ENCODE measurements around the gene NRSN2. TPM values are rescaled to one million over a fixed set of nuclear protein-coding genes. Genes with fewer than 3 reads are reported as not detected.
"Not testable (repeated sequence)": the region's sequence is repeated elsewhere in the genome, so short reads cannot be mapped to it uniquely, and the experiment has no call there.

Gene NRSN2
- total RNA-seq, 1 donor from 2014 or later: 5.9 TPM

DNA sequence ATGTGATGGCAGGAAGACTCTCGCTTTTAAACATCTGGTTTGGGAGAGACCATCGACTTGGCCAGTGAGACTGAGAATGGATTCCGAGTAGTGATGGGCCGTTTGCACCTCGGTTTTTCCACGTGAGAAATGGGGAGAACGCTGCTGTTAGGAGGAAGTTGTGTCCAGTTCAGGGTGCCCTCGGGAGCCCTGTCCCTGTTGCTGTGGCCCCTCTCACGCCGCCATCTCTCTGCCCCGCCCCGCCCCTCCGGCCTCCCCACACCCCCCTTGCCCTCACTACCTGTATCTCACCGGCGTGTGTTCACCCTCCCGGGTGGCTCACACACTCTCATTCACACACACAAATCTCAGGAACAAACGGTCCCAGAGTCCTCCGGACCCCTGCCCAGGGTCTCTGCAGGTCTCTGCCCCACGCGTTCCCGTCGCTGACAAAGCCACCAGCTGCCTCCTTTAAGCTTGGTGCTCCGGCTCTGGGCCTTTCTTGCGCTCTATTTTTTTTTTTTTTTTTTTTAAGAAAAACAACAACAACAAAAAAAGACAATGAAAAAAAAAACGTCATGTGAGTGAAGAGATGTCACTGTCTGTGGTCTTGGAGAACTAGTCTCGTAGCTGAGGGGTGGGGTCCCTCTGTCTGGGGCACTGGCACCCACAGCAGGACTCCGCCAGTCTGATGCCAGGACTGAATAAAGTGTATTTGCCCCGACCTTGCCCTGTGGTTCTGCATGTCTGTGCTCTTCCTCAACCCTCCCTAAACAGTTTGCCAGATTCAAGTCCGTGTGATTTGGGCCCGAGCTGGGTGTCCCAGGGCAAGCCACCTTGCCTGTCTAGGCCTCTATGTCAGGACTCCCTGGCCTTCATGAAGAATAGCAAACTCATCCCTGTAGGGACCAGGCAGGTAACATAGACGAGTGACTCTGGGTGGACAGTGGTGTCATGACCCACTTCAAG lies 18.6 kb upstream of the NRSN2 start:
- Mint-ChIP-seq H3K4me3 (ENCODE audit: low read depth) (peak overlapping the region; percentile 79), H3K9me3 (no peaks in the 10 kb centered on the region), H3K27me3 (ENCODE audit: low read depth) (no peaks in the 10 kb centered on the region), H3K4me1 (ENCODE audit: low read depth) (peaks cover 23% of the 10 kb centered on the region), H3K27ac (peak overlapping the region; percentile 81), H3K36me3 (ENCODE audit: low read depth) (peaks cover 5% of the 10 kb centered on the region)
- no peak for DNase-seq (ENCODE audit: low spot score)
- intact Hi-C loops (cut with micrococcal nuclease): no loop called here

DNA sequence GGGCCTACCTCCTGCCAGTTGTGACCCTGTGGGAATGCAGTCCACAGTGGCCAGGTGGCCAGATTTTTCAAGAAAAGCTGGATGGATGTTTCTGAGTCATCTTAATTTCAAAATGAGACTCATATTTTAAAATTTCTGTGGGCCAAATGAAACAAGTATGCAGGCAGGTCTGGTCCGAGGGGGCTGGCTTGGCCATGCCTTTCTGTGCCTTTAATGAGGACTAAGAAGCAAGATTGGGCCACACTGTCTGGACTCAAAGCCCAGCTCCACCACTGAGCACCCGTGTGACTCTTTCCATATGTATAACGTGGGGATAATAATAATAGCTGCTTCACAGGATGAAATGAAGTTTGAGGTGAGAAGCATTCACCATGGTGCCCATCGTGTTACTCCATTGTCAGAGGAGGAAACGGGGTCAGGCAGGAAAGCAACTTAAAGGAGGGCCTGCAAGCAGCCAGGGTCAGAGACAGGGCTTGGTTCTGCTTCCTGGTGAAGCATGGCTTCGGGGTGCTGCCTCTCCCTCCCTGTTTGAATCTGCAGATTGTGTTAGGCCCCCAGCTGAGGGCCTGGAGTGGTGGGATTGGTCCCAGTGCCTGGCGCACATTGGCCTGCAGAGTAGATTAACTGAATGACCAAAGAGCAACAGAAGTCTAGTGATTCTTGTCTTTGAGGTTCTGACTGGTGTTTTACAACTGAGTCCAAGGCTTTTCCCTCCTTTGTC lies 17.8 kb upstream of the NRSN2 start:
- intact Hi-C loops (cut with micrococcal nuclease): no loop called here
- Mint-ChIP-seq H3K9me3 (no peaks in the 10 kb centered on the region), H3K27ac (peak overlapping the region; percentile 81), H3K4me1 (ENCODE audit: low read depth) (peaks cover 19% of the 10 kb centered on the region), H3K4me3 (ENCODE audit: low read depth) (peak overlapping the region; percentile 79), H3K36me3 (ENCODE audit: low read depth) (peaks cover 5% of the 10 kb centered on the region), H3K27me3 (ENCODE audit: low read depth) (no peaks in the 10 kb centered on the region)
- no peak for DNase-seq (ENCODE audit: low spot score)

DNA sequence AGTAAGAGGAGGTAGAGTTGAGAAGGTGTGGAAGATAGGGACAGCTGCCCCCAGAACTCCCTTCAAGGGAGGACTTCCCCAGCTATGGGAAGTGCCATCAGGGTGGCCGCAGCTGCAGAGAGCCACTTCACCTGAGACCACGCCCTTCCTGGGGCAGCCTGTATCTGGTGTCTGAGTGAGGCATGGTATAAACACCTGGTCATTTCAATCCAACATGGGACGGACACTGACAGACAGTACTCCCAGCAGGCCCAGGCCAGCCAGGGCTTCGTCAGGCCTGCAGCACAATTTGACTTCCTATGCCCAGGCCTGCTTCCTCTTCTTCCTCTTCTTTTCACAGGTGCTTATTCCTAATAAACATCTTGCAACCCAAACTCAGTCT lies 17.1 kb upstream of the NRSN2 start:
- H3K9me3 Mint-ChIP-seq: no peaks in the 10 kb centered on the region

DNA sequence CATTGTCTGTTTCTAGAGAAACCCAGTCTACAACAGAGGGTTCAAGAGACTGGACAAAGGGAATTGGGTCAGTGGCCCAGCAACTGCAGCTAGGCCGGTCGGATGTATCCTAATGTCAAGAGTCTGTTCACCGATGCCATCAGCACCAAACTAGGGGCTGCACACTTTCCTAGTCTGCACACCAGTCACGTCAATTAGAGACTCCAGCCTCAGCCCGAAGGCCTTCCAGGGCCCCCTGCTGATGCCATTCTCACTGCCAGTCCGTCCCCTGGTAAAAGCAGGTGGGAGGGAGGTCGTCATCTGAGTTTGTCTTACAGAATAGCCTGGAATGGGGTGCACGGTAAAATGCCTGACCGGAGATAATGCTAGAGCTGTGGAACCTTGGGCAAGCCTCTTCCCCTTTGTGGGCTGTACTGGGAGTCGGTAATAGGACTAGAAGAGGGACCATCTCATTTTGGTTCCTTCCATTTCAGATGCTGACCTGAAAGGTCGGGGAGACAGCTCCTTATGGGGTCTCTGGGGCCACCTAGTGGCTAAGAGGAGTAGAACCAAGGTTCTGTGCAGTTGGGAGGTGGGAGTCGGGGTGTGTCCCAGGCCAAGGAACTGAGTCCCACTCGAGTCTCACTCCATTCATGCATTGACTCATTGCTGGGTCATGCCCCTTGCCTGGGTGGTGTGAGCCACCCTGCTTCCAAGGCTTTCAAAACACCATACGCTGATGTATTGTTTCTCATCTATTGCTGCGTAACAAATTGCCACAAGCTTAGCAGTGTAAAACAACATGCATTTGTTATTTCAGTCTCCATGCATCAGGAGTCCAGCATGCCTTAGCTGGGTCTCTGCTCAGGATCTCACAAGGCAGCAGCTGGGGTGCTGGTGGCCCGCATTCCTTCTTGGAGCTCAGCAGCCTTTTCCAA lies 16.4 kb upstream of the NRSN2 start:
- intact Hi-C loops (cut with micrococcal nuclease): loop anchor here (2.0 kb wide), 2 partner anchors 64 to 122 kb away; no protein-coding TSS in a partner anchor
- peaks cover 19% of the 10 kb centered on the region for H3K4me1 Mint-ChIP-seq (ENCODE audit: low read depth)
- peaks cover 5% of the 10 kb centered on the region for H3K36me3 Mint-ChIP-seq (ENCODE audit: low read depth)
- H3K27ac Mint-ChIP-seq: no peak overlapping the region
- no peaks in the 10 kb centered on the region for H3K9me3 Mint-ChIP-seq
- DNase-seq (ENCODE audit: low spot score): peak; percentile 51
- H3K4me3 Mint-ChIP-seq (ENCODE audit: low read depth): no peak overlapping the region
- H3K27me3 Mint-ChIP-seq (ENCODE audit: low read depth): no peaks in the 10 kb centered on the region

More for the DNA sequence above, 17.1 kb upstream of the NRSN2 start:
- H3K27me3 Mint-ChIP-seq (ENCODE audit: low read depth): no peaks in the 10 kb centered on the region
- no peak overlapping the region for H3K27ac Mint-ChIP-seq
- DNase-seq (ENCODE audit: low spot score): no peak
- peaks cover 19% of the 10 kb centered on the region for H3K4me1 Mint-ChIP-seq (ENCODE audit: low read depth)
- peaks cover 5% of the 10 kb centered on the region for H3K36me3 Mint-ChIP-seq (ENCODE audit: low read depth)
- intact Hi-C loops (cut with micrococcal nuclease): loop anchor here (2.0 kb wide), 2 partner anchors 63 to 121 kb away; no protein-coding TSS in a partner anchor
- no peak overlapping the region for H3K4me3 Mint-ChIP-seq (ENCODE audit: low read depth)

DNA sequence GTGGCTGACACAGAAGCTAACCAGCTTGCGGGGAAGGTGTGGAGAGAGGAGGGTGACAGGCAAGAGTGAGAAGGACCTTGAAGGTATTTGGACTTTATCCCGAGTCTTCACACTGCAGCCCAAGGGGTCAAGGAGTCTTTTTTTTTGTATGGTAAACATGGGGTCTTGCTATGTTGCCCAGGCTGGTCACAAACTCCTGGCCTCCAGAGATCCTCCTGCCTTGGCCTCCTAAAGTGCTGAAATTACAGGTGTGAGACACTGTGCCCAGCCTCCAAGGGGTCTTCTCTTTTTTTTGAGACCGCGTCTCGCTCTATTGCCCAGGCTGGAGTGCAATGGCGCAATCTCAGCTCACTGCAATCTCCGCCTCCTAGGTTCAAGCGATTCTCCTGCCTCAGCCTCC lies 12.3 kb upstream of the NRSN2 start:
- Mint-ChIP-seq H3K4me1 (ENCODE audit: low read depth) (peaks cover 8% of the 10 kb centered on the region), H3K9me3 (no peaks in the 10 kb centered on the region), H3K27me3 (ENCODE audit: low read depth) (no peaks in the 10 kb centered on the region), H3K4me3 (ENCODE audit: low read depth) (no peak overlapping the region), H3K27ac (no peak overlapping the region), H3K36me3 (ENCODE audit: low read depth) (no peaks in the 10 kb centered on the region)
- intact Hi-C loops (cut with micrococcal nuclease): no loop called here
- no peak for DNase-seq (ENCODE audit: low spot score)

DNA sequence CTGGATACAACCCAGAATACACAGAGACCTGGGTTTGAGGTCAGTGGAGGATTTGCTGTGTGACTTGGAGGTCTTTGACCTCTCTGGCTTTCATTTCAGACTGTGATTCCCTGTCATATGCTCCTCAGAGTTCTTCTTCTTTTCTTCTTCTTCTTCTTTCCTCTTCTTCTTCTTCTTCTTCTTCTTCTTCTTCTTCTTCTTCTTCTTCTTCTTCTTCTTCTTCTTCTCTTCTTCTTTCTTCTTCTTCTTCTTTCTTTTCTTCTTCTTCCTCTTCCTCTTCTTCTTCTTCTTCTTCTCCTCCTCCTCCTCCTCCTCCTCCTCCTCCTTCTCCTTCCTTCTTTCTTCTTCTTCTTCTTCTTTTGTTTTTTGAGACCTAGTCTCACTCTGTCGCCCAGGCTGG lies 10.9 kb upstream of the NRSN2 start:
- DNase-seq (ENCODE audit: low spot score); H3K4me3 Mint-ChIP-seq (ENCODE audit: low read depth); H3K27ac Mint-ChIP-seq; H3K27me3 Mint-ChIP-seq (ENCODE audit: low read depth); H3K36me3 Mint-ChIP-seq (ENCODE audit: low read depth); H3K9me3 Mint-ChIP-seq; intact Hi-C loops (cut with micrococcal nuclease); H3K4me1 Mint-ChIP-seq (ENCODE audit: low read depth): not testable (repeated sequence)

DNA sequence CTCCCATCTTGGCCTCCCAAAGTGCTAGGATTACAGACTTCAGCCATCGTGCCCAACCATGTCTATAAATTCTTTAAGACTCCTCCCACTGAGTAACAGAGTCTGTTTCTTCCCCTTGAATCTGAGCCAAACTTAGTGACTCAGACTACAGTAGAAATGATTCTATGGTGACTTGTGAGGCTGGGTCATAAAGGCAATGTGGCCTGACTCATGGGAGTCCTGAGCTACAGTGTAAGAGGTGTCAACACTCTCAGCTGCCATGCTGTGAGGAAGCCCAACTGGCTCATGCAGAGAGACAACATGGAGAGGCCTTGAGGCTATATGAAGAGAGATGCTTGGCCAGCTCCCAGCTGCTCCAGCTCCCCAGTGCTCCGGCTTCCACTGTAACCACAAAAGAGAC lies 5.2 kb upstream of the NRSN2 start:
- peaks cover 10% of the 10 kb centered on the region for H3K27me3 Mint-ChIP-seq (ENCODE audit: low read depth)
- peaks cover 10% of the 10 kb centered on the region for H3K36me3 Mint-ChIP-seq (ENCODE audit: low read depth)
- intact Hi-C loops (cut with micrococcal nuclease): no loop called here
- H3K27ac Mint-ChIP-seq: no peak overlapping the region
- H3K9me3 Mint-ChIP-seq: peaks cover 6% of the 10 kb centered on the region
- no peak for DNase-seq (ENCODE audit: low spot score)
- peaks cover 6% of the 10 kb centered on the region for H3K4me1 Mint-ChIP-seq (ENCODE audit: low read depth)
- no peak overlapping the region for H3K4me3 Mint-ChIP-seq (ENCODE audit: low read depth)

DNA sequence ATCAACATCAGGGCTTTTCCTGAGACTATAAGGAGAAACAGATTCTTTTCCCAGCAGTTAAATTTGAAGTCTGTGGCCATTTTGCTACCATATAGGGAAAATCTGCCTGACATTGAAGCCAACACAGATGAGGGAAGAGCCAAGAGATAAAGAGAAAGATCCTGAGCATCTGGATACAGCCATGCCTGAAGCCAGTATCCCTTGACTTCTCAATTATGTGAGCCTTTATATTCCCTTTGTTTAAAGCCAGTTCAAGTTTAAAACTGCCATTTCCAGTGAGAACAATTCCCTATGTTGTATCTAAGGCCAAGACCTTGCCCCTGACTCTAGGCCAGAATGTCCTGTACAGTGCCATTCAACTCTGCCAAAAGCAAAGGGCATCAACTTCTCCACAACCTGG lies 3.8 kb upstream of the NRSN2 start:
- H3K9me3 Mint-ChIP-seq: peaks cover 6% of the 10 kb centered on the region
- H3K4me1 Mint-ChIP-seq (ENCODE audit: low read depth): peaks cover 6% of the 10 kb centered on the region
- peaks cover 10% of the 10 kb centered on the region for H3K27me3 Mint-ChIP-seq (ENCODE audit: low read depth)
- no peak for DNase-seq (ENCODE audit: low spot score)
- H3K36me3 Mint-ChIP-seq (ENCODE audit: low read depth): peaks cover 10% of the 10 kb centered on the region
- H3K27ac Mint-ChIP-seq: no peak overlapping the region
- intact Hi-C loops (cut with micrococcal nuclease): no loop called here
- H3K4me3 Mint-ChIP-seq (ENCODE audit: low read depth): no peak overlapping the region

DNA sequence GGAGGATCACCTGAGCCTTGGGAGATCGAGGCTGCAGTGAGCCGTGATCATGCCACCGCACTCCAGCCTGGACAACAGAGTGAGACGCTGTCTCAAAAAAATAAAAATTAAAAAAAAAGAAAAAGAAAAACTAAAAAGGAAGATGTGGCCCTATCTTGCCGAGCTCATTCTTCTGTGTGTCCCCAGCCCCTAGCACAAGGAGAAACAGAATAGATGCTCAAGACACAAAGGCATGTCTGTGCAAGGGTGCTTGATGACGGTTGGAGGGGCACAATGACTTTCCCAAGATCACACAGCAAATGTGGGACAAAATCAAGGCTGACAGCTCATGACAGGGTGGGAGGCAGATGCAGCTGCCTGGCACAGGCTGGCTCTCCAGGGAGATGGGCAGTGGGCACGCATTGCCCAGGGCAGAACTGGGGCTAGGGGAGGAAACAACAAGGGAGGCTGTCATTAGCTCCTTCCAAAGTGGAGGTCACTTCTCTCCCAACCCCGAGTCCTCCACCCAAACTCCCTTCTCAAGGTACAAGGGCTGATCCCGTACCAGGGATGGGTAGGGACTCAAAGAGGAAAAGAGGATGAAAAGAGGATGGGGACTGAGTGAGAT lies 775 bp upstream of the NRSN2 start:
- Mint-ChIP-seq H3K4me1 (ENCODE audit: low read depth) (peaks cover 12% of the 10 kb centered on the region), H3K36me3 (ENCODE audit: low read depth) (peaks cover 10% of the 10 kb centered on the region), H3K27ac (peak overlapping the region; percentile 44), H3K27me3 (ENCODE audit: low read depth) (peaks cover 7% of the 10 kb centered on the region), H3K4me3 (ENCODE audit: low read depth) (peak overlapping the region; percentile 81), H3K9me3 (peaks cover 6% of the 10 kb centered on the region)
- no peak for DNase-seq (ENCODE audit: low spot score)
- intact Hi-C loops (cut with micrococcal nuclease): loop anchor here (2.0 kb wide), 1 partner anchor 19 kb away; no protein-coding TSS in a partner anchor

DNA sequence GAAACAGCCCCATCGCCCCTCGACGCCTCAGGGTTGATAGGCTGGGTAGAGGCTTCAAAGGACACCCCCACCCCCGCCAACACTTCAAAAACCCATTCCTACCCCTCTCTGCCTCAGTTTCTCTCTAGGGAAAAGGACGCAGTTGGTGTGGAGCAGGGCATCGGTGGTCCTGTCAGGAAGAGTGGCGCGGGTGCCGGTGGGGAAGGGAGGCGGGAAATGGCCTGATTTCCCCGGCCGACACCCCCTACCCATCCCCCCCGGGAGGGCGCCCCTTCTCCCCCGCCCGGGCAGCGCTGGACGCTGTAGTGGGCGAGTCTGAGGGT lies 367 bp downstream of the NRSN2 start:
- H3K4me1 Mint-ChIP-seq (ENCODE audit: low read depth): peaks cover 16% of the 10 kb centered on the region
- H3K27ac Mint-ChIP-seq: no peak overlapping the region
- intact Hi-C loops (cut with micrococcal nuclease): loop anchor here (2.0 kb wide), 1 partner anchor 20 kb away; no protein-coding TSS in a partner anchor
- no peaks in the 10 kb centered on the region for H3K9me3 Mint-ChIP-seq
- no peak for DNase-seq (ENCODE audit: low spot score)
- peaks cover 3% of the 10 kb centered on the region for H3K36me3 Mint-ChIP-seq (ENCODE audit: low read depth)
- H3K4me3 Mint-ChIP-seq (ENCODE audit: low read depth): peak overlapping the region; percentile 92
- peaks cover 7% of the 10 kb centered on the region for H3K27me3 Mint-ChIP-seq (ENCODE audit: low read depth)

DNA sequence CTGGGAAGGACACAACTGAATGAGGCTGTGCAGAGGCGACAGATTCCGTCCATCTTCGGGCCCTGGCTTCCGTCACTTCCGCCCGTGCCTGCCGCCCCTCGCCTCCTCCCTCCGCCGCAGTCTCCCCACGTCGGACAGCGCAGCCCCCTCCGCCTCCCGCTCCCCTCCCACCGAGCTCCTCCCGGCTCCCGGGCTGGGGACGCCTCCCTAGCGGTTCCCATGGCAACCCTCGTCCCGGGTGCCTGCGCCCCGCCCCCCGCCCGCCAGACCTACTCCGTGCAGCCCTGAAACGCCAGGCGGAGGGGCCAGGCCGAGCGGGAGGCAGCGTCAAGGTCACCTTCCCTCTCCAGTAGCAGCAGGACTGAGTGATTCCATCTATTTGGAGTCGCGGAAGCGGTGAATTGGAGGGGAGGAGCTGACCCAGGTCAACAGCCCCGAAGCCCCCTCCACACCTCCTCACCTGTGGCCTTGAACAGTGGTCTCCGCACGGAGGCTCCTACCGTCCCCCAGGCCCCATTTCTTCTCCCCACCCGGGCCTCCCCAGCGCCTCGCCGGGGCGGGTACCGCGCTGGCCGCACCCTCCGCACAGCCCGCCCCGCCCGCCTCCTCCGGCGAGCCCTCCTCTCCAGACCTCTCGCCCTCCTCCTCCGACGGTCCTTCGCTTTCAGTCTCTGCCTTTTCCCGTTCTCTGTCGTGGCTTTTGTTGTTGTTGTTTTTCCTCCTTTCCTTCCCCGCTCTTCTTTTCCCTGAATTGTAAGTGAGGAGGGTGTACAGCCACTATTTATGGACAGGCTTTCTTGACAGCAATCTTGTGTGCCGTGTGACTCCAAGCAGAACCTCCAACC lies 951 bp downstream of the NRSN2 start:
- Mint-ChIP-seq H3K27ac (peak overlapping the region; percentile 74), H3K4me1 (ENCODE audit: low read depth) (peaks cover 16% of the 10 kb centered on the region), H3K36me3 (ENCODE audit: low read depth) (peaks cover 3% of the 10 kb centered on the region), H3K9me3 (no peaks in the 10 kb centered on the region), H3K4me3 (ENCODE audit: low read depth) (peak overlapping the region; percentile 92), H3K27me3 (ENCODE audit: low read depth) (peaks cover 7% of the 10 kb centered on the region)
- intact Hi-C loops (cut with micrococcal nuclease): loop anchor here (2.0 kb wide), 1 partner anchor 21 kb away; no protein-coding TSS in a partner anchor
- DNase-seq (ENCODE audit: low spot score): peak; percentile 55

All from activated T-helper 2 cell treated with anti-CD3 and anti-CD28 coated beads, Interferon-gamma antibody, Interleukin-2, Interleukin-4, amounts not matched to agents 10 μg/mL and 5 μg/mL and 100 μg/mL, durations not matched to agents 14 hours and 24 hours and 36 hours (primary cell).